Forelimb muscle (tissue), 1 donor: Measurements from ENCODE around the gene OGDH. TPM values are rescaled to one million over a fixed set of nuclear protein-coding genes. Genes with fewer than 3 reads are reported as not detected.

Experiments
- DNase-seq: peaks from one replicate; pipeline ENCODE4 v3.0.0-alpha.2; 2013; ENCODE audit warnings: low read depth
- polyA plus RNA-seq: library from polyadenylated mRNA; unstranded; fragments of 120-200 nt; gene quantifications from one replicate; pipeline ENCODE4 v1.2.1, GENCODE V29; 2013; ENCODE audit not compliant: insufficient read length

OGDH gene
- polyA plus RNA-seq, 1 donor: 61.2 TPM

DNA sequence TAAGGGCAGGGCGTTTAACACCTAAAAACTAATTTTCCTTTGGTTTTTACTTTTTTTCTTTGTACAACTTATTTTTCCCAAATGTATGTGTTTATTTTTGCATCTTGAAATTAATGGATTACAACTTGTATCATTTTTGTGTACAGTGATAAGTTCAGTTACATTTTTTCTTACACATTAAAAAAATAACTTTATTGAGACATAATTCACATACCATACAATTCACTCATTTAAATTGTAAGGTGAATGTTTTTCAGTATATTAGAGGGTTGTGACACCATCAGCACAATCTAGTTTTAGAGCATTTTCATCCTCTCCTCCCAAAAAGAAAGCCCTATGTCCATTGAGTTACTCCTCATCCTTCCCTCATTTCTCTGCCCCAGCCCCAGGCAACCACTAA lies 11.6 kb downstream of the OGDH start:
- DNase-seq: no peak

DNA sequence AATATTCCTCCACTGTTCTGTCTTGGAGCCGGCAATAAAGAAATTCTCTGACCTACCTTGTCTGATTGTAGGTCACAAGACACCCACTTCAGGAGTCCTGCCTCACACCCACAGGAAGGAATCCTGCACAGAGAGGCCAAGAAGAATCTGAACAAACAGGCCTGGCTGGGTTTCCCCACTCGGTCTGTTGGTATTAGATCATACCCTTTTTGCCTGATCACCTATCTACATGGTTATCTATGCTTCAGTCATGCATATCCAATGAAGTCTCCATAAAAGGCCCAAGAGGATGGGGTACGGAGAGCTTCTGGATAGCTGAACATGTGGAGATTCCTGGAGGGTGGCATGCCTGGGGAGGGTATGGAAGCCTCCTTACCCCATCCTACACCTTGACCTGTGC lies 12.3 kb downstream of the OGDH start:
- no peak for DNase-seq

DNA sequence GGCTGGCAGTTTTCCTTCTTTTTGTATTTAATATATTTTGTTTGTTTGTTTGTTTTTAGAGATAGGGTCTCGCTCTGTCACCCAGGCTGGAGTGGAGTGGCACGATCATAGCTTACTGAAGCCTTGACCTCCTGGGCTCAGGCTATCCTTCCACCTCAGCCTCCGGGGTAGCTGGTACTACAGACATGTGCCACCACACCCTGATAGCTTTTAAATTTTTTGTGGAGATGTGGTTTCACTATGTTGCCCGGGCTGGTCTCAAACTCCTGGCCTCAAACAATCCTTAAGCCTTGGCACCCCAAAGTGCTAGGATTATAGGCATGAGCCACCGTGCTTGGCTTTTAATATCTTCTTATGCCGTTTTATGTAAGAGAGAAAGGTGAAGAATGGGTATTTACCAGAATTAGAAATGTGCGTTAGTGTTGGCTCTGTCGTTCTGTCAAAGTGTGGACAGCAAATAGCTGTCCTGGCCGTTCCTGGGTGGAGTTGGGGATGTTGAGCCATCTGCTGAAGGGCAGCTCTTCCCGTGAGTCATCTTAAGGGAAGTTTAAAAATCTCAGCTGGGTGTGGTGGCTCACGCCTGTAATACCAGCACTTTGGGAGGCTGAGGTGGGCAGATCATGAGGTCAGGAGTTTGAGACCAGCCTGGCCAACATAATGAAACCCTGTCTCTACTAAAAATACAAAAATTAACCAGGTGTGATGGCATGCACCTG lies 14.8 kb downstream of the OGDH start:
- no peak for DNase-seq

DNA sequence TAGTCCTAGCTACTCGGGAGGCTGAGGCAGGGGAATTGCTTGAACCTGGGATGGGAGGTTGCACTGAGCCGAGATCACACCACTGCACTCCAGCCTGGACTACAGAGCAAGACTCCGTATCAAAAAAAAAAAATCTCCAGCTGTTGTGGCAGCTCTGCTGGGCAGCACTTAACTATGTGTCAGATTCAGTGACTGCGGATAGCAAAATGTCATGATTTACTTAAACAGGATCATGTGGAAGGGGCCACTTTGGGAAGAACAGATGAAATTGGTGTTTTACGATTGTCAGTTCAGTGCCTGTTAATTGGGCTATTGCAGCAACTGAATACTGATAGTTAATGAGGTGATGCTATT lies 15.3 kb downstream of the OGDH start:
- DNase-seq: no peak

DNA sequence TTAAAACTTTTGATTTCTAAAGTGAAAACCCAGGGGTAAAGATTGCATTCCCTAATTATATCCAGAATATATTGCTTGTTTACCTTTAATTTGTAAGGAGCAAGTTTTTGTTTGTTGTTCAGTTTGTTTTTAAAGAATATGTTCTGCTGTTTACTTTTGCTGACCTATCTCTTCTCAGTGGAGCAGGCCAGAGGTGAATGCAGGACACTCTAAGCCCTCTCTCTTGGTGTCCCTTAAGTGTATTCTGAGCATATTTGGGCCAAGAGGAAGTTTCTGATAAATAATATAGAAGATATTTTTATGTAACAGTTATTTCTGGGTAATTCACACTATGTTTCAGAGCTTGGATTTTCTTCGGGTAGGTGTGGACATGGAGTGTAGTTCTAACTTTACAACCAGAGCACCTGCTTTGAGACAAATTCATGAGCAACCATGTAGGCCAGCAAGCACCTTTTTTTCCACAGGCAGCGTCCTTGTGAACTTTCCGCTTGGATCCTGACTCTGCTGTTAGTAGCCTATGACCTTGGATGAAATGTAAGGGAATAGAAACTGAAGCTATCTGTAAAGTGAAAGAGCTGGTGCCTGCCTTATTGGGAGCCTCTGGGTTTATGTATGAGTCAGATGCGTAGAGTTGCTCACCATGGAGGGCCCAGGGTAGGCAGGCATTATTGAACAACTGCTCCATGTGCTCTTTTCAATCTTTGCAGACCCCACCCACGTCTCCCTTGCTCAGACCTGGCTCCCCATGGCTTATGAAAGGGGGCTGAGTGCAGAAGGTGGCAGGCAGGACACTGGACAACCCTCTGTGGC lies 16.1 kb downstream of the OGDH start:
- DNase-seq: no peak

DNA sequence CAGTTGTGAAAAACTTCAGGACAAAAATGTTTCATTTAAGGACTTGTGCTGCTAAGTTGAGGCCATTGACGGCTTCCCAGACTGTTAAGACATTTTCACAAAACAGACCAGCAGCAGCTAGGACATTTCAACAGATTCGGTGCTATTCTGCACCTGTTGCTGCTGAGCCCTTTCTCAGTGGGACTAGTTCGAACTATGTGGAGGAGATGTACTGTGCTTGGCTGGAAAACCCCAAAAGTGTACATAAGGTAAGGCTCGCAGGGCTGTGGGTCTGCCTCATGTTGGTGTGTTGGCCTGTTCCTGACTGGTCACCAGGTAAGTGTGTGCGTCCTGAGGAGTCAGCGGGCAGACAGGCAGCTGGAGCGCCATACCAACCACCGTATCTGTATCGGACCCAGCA lies 17.9 kb downstream of the OGDH start:
- DNase-seq: no peak

DNA sequence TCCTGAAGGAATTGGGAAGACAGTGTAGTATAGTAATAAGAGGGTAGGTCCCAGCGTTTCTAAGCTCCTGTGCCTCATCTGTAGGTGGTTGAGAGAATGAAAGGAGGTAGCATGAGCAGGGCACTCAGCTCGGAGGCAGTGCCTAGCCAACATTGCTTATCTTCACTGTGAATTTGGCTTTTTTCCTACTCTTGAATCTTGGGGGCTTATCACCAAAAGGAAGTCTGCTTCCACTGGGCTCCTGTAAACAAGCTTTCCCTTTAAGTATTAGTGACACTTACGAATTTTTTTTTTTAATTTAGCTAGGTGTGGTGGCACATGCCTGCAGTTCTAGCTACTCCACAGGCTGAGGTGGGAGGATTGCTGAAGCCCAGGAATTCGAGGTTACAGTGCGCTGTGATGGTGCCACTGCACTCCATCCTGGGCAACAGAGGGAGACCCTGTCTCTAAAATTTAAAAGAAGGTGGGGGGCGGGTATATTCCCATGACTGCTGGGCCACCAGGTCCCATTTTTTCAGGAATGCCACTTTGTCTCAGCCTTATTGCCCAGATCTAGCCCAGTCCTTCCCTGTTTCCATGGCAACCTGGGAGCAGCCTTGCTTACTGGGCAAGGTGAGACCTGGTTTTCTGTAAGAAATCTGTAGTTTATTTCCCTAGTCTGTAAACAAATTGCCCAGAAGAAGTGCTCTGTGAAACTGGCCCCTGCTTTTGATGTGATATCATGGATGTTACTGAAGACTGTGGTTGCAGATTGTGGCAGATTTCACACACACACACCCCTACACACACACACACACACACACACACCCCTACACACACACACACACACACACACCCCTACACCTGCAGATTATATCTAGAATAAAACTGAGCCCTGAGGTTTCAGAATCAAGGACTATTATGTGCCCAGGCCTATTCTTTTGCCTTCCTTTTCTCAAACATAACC lies 19.4 kb downstream of the OGDH start:
- DNase-seq: no peak

DNA sequence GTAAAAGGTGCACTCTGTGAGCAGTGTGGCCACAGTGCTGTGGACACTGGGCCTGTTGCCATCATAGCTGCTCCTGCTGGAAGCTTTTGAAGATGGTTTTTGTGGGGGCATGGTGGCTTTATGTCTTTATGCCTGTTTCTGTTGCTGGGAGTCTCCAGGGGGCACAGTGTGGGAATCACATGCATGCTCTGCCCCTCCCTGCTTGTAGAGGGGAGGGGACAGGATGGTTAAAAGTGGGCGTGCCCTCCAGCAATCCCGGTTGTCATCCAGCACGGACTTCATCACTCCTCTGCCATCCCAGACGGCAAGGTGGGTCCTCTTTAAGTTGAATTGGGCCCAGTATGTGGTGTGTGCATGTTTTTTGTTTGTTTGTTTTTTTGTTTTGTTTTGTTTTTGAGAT lies 20.2 kb downstream of the OGDH start:
- no peak for DNase-seq

DNA sequence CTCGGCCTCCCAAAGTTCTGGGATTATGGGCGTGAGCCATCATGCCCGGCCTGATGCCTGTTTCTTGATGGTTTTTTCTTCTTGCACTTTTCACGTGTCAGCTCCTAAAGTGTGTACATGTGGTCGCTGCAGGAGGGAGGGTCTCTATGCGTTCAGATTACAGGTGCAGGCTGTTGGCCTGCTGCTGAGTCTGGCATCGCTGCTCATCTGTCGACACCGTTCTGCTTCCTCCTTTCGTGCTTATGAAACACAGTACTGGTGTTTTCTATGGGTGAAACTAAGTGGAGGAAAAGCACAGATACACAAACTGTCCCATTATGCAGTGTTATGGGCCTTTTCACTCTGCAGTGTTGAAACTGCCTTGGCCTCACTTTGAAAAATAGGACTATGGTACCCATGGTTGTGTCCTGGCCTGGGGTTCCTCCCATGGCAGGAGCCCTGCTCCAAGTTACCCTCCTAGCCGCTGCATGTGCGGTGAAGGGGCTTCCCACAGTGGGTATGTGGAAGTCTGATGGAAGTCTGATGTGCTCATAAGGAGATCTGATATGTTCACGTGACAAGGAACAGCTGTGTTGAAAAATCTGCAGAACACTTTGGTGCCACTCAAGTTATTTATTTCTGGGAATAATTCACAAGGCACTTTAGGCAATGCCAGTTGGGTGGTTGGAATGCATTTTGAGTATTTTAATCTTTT lies 23.5 kb downstream of the OGDH start:
- DNase-seq: no peak

DNA sequence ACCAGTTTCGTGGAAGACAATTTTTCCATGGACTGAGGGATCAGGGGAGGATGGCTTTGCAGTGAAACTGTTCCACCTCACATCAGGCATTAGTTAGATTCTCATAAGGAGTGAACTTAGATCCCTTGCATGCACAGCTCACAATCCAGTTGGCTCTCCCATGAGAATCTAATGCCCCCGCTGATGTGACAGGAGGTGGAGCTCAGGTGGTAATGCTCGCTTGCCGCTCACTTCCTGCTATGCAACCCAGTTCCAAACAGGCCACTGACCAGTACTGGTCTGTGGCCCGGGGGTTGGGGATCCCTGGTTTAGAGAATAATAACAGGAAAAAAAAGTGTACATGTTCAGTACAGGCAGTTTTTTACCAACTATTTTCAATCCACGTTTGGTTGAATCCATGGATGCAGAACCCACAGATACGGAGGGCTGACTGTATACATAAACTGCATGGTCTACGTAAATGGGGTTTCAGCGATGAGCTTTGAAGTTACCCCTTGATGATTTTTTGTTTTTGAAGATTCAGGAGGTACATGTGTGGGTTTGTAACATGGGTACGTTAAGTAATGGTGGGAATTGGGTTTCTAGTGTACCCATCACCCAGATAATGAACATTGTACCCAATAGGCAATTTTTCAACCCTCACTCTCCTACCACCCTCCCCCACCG lies 24.5 kb downstream of the OGDH start:
- DNase-seq: no peak

DNA sequence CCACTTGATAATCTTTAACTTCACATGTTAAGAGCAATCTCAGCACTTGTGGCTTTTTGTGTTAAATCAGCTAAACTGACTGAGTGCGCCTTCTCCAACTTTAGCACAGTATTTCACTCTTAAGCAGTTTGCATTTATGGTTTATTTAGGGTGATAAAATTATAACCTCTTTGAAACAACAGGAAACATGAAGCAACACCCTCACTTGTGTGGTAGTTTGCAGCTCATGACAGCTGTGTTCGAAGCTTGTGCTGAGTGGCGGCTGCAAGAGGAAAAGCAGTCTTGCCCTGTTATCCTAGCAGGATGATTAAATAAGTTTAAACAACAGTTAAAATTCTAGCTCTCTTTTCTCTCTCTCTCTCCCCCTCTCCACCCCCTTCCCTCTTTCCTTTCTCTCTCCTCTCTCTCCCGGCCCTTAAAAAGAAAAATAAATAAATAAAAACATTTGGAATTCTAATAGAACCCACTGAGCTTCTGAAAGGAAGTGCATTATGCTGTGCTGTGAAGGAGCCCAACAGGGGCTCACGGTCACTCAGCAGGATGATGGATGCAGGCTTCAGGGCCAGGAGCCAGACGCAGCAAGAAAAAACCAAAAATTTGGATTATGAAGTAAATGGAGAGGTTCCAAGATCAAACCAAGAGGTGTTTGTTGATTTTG lies 25.2 kb downstream of the OGDH start:
- DNase-seq: no peak

DNA sequence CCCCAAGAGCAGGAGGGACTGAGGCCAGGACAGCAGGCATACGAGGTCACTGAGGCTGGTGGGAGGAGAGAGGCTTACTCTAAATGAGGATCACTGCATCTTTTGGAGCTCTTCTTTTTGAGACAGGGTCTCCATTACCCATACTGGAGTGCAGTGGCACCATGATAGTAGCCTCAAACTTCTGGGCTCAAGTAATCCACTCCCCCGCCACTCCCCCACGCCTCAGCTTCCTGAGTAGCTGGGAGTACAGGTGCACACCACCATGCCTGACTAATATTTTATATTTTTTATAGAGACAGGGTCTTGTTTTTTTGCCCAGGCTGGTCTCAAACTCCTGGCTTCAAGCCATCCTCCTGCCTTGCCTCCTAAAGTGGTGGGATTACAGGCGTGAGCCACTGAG lies 25.8 kb downstream of the OGDH start:
- no peak for DNase-seq

DNA sequence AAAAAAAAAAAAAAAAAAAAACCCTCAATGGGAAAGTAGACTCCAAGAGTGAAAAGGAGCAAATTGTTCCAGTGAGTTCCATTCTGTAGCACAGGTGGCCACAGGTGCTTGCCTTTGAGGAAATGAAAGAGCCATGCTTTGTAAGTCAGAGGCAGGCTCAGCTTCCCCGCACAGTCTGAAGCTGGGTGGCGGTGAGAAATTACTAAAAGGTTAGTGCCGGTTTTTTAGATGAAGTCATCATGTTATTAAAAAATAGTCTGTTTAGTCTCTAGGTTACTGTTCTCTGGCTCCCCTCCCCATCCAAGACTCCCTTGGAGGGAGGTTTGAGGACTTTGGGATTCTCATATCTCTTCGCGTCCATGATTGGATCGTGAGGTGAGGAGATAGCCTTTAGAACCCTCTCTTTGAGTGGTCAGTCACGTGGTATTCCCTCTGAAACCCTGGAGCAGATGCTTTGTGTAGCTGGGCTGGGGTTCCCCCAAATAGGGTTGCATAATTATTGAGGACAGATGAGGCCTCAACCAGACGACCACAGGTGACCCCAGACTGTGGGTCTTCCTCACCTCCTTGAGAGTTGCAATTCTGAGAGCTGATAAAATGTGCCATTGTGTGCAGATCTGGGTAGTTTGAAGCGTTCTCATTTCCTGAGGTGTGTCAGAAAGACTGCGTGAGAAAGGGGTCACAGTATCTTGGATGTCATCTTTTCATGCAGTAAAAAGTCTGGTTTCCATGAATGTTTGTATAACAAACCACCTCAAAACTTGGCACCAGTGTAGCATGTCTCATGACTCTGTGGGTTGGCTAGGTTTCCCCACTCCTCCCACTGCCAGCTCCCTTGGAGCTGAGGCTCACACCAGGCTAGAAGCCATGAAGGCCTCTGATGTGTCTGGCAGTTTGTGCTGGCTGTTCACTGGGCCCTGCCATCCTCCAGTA lies 27.1 kb downstream of the OGDH start:
- DNase-seq: no peak

DNA sequence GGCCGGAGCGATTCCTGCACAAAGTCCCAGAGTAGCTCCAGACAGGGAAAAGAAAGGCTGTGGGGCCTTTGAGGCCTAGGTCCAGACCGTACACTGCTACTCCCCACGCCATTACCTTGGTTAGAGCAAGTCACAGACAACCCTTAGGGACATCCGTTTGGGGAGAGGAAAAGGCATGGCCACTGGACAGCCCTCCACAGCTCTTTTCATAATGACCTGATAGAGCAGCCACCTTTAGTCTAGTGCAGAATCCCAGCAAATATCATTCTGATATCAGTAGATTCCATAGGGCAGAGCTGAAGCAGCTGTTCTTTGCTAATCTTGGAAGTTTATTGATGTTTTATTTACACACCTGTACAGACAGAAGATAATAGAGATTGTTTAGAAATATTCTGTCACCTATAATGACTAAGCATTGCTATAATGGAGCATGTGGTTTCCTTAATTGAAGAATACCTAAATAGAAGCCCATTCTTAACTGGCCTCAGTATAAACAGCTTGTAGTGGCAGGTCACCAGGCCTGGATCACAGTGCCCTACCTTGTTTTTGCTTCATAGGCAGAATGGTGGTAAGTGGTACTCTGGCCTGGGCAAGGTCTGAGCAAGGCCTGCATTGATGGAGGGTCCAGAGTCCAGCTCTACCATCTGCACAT lies 27.9 kb downstream of the OGDH start:
- no peak for DNase-seq

DNA sequence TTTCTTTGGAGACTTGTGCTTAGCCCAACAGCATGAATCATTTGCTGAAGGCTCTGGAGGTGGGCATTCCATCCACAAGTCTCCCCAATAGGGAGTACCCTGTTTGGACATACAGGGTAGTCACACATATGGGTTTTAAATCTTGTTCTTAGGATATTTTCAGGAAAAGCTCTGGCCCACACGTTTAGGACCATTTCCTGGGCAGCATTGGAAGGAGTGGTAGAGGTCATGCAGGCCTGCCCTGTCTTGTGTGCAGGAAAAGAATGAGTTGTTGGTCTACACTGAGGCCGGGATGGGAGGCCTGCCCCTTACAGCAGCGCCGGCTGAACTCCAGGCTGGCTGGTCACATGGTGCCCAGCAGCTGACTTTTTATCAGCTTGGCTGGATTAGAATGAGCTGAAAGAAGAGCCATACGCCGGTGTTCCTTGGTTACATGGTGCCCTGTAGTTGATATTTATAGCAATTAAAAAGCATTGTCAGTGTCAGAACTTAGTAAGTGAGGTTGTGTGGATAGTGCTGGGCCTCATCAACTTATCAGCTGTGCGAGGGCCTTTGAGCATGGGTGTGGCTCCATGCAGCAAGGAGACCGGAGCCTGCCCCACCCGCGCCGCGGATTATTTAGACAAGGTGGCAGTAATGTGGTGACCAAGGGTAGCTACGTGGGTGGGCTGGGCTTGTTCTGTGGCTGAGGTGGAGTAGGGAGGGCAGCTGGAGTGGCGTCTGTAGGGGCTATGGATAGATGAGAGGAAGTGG lies 28.6 kb downstream of the OGDH start:
- no peak for DNase-seq

DNA sequence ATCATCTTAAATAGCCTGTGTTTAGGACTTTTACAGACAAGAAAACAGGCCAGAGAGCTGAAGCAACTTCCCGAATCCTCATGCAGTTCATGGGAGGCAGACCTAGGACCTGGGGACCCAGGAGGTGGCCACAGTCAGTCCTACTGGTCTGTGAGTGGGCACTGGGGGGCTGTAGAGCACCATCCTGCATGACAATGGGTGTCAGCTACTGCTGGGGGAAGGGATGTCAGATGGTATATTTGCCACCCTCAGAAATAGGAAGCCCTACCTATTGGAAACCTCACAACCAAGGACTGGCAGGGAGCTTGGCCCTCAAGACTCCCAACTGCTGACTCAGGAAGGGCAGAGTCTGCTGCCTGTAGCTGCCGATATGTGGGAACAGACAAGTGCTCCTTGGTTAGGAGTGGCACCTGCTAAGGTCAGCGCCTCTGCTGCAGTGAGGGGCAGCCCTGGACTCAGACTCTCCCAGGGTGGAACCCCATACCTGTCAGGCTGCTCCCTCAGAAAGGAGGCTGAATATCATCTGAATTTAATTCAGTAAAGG lies 29.7 kb downstream of the OGDH start:
- DNase-seq: no peak

DNA sequence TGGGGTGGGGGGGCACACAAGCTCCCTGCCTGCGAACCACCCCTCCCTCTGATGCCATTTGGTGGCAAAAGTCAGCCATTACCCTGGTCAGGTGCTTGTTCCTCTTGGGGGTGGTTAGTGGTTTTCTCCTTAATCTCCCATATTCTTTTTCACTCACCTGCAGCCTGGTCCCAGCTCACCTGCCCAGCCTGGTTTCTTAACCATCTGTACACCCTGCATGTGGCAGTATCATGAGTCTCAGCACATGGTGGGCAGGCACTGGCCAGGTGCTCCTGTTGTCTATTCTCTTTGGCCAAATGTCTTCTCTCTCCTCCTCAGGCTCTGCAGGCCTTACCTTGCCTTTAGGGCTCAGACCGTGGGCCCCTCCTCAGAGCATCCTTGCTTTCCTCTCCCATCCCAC lies 30.5 kb downstream of the OGDH start:
- DNase-seq: no peak
